H9 (cell line): ENCODE results near the gene TM2D1. TPM values are rescaled to one million over a fixed set of nuclear protein-coding genes. Genes with fewer than 3 reads are reported as not detected.

Experiments used
- DNase-seq: peaks from one replicate; pipeline ENCODE4 v3.0.0-alpha.2; 2017
- H2AFZ ChIP-seq: one replicate; pipeline ENCODE4 v1.6.1; 2013; ENCODE audit warnings: mild to moderate bottlenecking, low read length, control low read depth, moderate library complexity
- H2AK5ac ChIP-seq: 2 replicates; pipeline ENCODE4 v1.6.1; 2013; ENCODE audit warnings: low read length, control low read depth, mixed read lengths; ENCODE audit not compliant: insufficient read length
- H2BK120ac ChIP-seq: one replicate; pipeline ENCODE4 v1.6.1; 2013; ENCODE audit warnings: low read depth, mild to moderate bottlenecking, low read length, control low read depth, inconsistent platforms; ENCODE audit not compliant: poor library complexity, severe bottlenecking
- H2BK12ac ChIP-seq: 2 replicates; pipeline ENCODE4 v1.6.1; 2013; ENCODE audit warnings: low read length, control low read depth, mixed read lengths, low read depth; ENCODE audit not compliant: insufficient read length
- H2BK15ac ChIP-seq: 2 replicates; pipeline ENCODE4 v1.6.1; 2013; ENCODE audit warnings: low read depth, low read length, control low read depth
- H2BK20ac ChIP-seq: one replicate; pipeline ENCODE4 v1.6.1; 2013; ENCODE audit warnings: low read depth, mild to moderate bottlenecking, low read length, control low read depth, inconsistent platforms; ENCODE audit not compliant: poor library complexity, severe bottlenecking
- H2BK5ac ChIP-seq: 2 replicates; pipeline ENCODE4 v1.6.1; 2013; ENCODE audit warnings: low read length, control low read depth, mixed read lengths; ENCODE audit not compliant: insufficient read length
- H3K14ac ChIP-seq: 2 replicates; pipeline ENCODE4 v1.6.1; 2013; ENCODE audit warnings: low read length, control low read depth; ENCODE audit not compliant: insufficient read depth
- H3K18ac ChIP-seq: 2 replicates; pipeline ENCODE4 v1.6.1; 2013; ENCODE audit warnings: low read depth, mild to moderate bottlenecking, mixed read lengths, low read length, control low read depth; ENCODE audit not compliant: insufficient read length
- H3K23ac ChIP-seq: 2 replicates; pipeline ENCODE4 v1.6.1; 2013; ENCODE audit warnings: low read length, control low read depth, mixed read lengths, low read depth; ENCODE audit not compliant: insufficient read length
- H3K23me2 ChIP-seq: 2 replicates; pipeline ENCODE4 v1.6.1; 2013; ENCODE audit warnings: low read depth, mild to moderate bottlenecking, mixed read lengths, low read length, control low read depth; ENCODE audit not compliant: insufficient read length, poor library complexity, severe bottlenecking
- H3K27ac ChIP-seq: 2 replicates; pipeline ENCODE4 v1.5.1; 2013; ENCODE audit warnings: low read length, control low read depth, mixed read lengths, low read depth; ENCODE audit not compliant: insufficient read length
- H3K27me3 ChIP-seq: 2 replicates; pipeline ENCODE4 v1.6.1; 2013; ENCODE audit warnings: low read length, control low read depth, inconsistent platforms; ENCODE audit not compliant: insufficient read depth
- H3K4ac ChIP-seq: 2 replicates; pipeline ENCODE4 v1.6.1; 2013; ENCODE audit warnings: low read depth, mild to moderate bottlenecking, control low read depth, inconsistent platforms, low read length, moderate library complexity
- H3K4me1 ChIP-seq: 2 replicates; pipeline ENCODE4 v1.6.1; 2013; ENCODE audit warnings: low read length, control low read depth, inconsistent platforms; ENCODE audit not compliant: insufficient read depth
- H3K4me2 ChIP-seq: 2 replicates; pipeline ENCODE4 v1.6.1; 2013; ENCODE audit warnings: low read length, control low read depth, mixed read lengths; ENCODE audit not compliant: insufficient read length, insufficient read depth
- H3K56ac ChIP-seq: 2 replicates; pipeline ENCODE4 v1.6.1; 2013; ENCODE audit warnings: low read depth, mild to moderate bottlenecking, mixed read lengths, low read length, control low read depth; ENCODE audit not compliant: insufficient read length
- H3K79me1 ChIP-seq: 2 replicates; pipeline ENCODE4 v1.6.1; 2013; ENCODE audit warnings: low read depth, mild to moderate bottlenecking, moderate library complexity, low read length, control low read depth, inconsistent platforms; ENCODE audit not compliant: insufficient read depth, poor library complexity, severe bottlenecking
- H3K79me2 ChIP-seq: 2 replicates; pipeline ENCODE4 v1.6.1; 2013; ENCODE audit warnings: low read length, control low read depth, inconsistent platforms; ENCODE audit not compliant: insufficient read depth
- H3K9ac ChIP-seq: 2 replicates; pipeline ENCODE4 v1.6.1; 2013; ENCODE audit warnings: low read length, control low read depth, mixed read lengths; ENCODE audit not compliant: insufficient read length; ENCODE audit errors: extremely low read depth
- H3K9me3 ChIP-seq: one replicate; pipeline ENCODE4 v1.6.1; 2013; ENCODE audit warnings: low read depth, low read length, inconsistent platforms; ENCODE audit not compliant: control insufficient read depth
- H3T11ph ChIP-seq: one replicate; pipeline ENCODE4 v1.6.1; 2013; ENCODE audit warnings: mild to moderate bottlenecking, low read length, control low read depth, inconsistent platforms
- H4K20me1 ChIP-seq: one replicate; pipeline ENCODE4 v1.6.1; 2013; ENCODE audit not compliant: control insufficient read depth, insufficient read length, insufficient read depth
- H4K5ac ChIP-seq: 2 replicates; pipeline ENCODE4 v1.6.1; 2013; ENCODE audit warnings: low read depth, mild to moderate bottlenecking, mixed read lengths, low read length, control low read depth; ENCODE audit not compliant: insufficient read length
- H4K8ac ChIP-seq: replicated peaks from 2 replicates; pipeline ENCODE4 v1.6.1; 2013; ENCODE audit warnings: low read length, control low read depth, mixed read lengths, low read depth; ENCODE audit not compliant: insufficient read length
- H4K91ac ChIP-seq: 2 replicates; pipeline ENCODE4 v1.6.1; 2013; ENCODE audit warnings: low read depth, mild to moderate bottlenecking, moderate library complexity, mixed read lengths, low read length, control low read depth; ENCODE audit not compliant: insufficient read length
- H3K27ac Mint-ChIP-seq, 3 experiments: 2 replicates in 2 of 3; 3 replicates in 1 of 3; pipeline ENCODE4 v1.8.0; 2020 to 2021; ENCODE audit warnings: mixed read lengths in 3 of 3, mild to moderate bottlenecking in 1 of 3, moderate library complexity in 1 of 3
- H3K27me3 Mint-ChIP-seq: 2 replicates; pipeline ENCODE4 v1.8.0; 2021; ENCODE audit warnings: low read depth, mild to moderate bottlenecking, moderate library complexity, mixed read lengths
- H3K36me3 Mint-ChIP-seq, 3 experiments: 2 replicates in 2 of 3; 3 replicates in 1 of 3; pipeline ENCODE4 v1.8.0; 2020 to 2021; ENCODE audit warnings: low read depth in 3 of 3, mixed read lengths in 3 of 3; ENCODE audit not compliant: insufficient read depth in 1 of 3
- H3K4me1 Mint-ChIP-seq, 2 experiments: 2 replicates each; pipeline ENCODE4 v1.8.0; 2020; ENCODE audit warnings: mixed read lengths in 2 of 2
- H3K4me3 Mint-ChIP-seq, 2 experiments: 2 replicates in 1 of 2; 3 replicates in 1 of 2; pipeline ENCODE4 v1.8.0; 2020 to 2021; ENCODE audit warnings: mild to moderate bottlenecking in 2 of 2, mixed read lengths in 2 of 2, moderate library complexity in 1 of 2
- H3K9me3 Mint-ChIP-seq, 2 experiments: 2 replicates in 1 of 2; 3 replicates in 1 of 2; pipeline ENCODE4 v1.8.0; 2020; ENCODE audit warnings: mild to moderate bottlenecking in 2 of 2, mixed read lengths in 2 of 2, moderate library complexity in 1 of 2
- CTCF ChIP-seq: fragments of 200-600 bp; sonication (generic); conservative IDR thresholded peaks from 3 replicates; pipeline ENCODE4 v1.8.0; 2021; ENCODE audit warnings: antibody characterized with exemption, mild to moderate bottlenecking
- WGBS: extraction: QIAGEN DNeasy Blood & Tissue Kit; methylation state at CpG from one replicate; pipeline ENCODE4 v1.1.7; 2013; ENCODE audit warnings: missing lambda C conversion rate, low lambda C conversion rate, mixed read lengths; ENCODE audit not compliant: insufficient read length; ENCODE audit errors: extremely low coverage; 5-methylcytosine and 5-hydroxymethylcytosine counted together
- total RNA-seq: library from RNA; stranded (reverse); gene quantifications from 2 replicates; pipeline ENCODE4 v1.2.1, GENCODE V29; 2021

Gene TM2D1
- total RNA-seq, 1 experiment from 2014 or later, result 20.3 TPM

- H3K9me3 Mint-ChIP-seq, result no peaks in the 10 kb centered on the region
- H3K9ac ChIP-seq, result peak overlapping the region; percentile 45
- DNase-seq, result no peak
These were observed 18.4 kb upstream of the TM2D1 start for GRCh38 chr1:61743431-61743705.

More at GRCh38 chr1:61743431-61743705, 18.4 kb upstream of the TM2D1 start:
- WGBS, result no CpG with 5 or more reads among the region's 5 CpGs
- Histone ChIP-seq H3K4me2 (peak overlapping the region; percentile 72), H2BK12ac (no peak overlapping the region), H2AFZ (no peak overlapping the region), H4K5ac (no peak overlapping the region), H3K4me1 (peaks cover 9% of the 10 kb centered on the region; the same call in 1 of the 2 replicates), H4K20me1 (no peaks in the 10 kb centered on the region), H3T11ph (no peak overlapping the region), H3K56ac (no peak overlapping the region), H2BK5ac (no peak overlapping the region), H2AK5ac (no peak overlapping the region), H2BK120ac (no peak overlapping the region), H2BK20ac (no peak overlapping the region), H4K8ac (no peak overlapping the region), H3K23ac (no peak overlapping the region), H3K79me1 (peaks cover 3% of the 10 kb centered on the region), H3K27me3 (no peaks in the 10 kb centered on the region), H2BK15ac (no peak overlapping the region), H3K4ac (no peak overlapping the region), H3K9me3 (no peaks in the 10 kb centered on the region), H3K27ac (no peak overlapping the region), H4K91ac (no peak overlapping the region), H3K14ac (no peak overlapping the region), H3K18ac (no peak overlapping the region), H3K23me2 (peaks cover 9% of the 10 kb centered on the region), H3K79me2 (peaks cover 11% of the 10 kb centered on the region; the same call in 1 of the 2 replicates)
- Mint-ChIP-seq H3K27ac (peak overlapping the region in 2 of 3 experiments; percentile 8 to 66; a peak in 4 of 7 replicates), H3K4me3 (peak overlapping the region; percentile 86 to 93), H3K36me3 (peaks cover 0 to 5% (median 5%) of the 10 kb centered on the region in 3 experiments; a peak in 4 of 7 replicates), H3K27me3 (no peaks in the 10 kb centered on the region), H3K4me1 (peaks cover 27 to 30% of the 10 kb centered on the region in 2 experiments)
- no peak for TF ChIP-seq CTCF
